Measurements from ENCODE around the gene DHRS7C.

The DHRS7C gene, protein sequence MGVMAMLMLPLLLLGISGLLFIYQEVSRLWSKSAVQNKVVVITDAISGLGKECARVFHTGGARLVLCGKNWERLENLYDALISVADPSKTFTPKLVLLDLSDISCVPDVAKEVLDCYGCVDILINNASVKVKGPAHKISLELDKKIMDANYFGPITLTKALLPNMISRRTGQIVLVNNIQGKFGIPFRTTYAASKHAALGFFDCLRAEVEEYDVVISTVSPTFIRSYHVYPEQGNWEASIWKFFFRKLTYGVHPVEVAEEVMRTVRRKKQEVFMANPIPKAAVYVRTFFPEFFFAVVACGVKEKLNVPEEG

DNA sequence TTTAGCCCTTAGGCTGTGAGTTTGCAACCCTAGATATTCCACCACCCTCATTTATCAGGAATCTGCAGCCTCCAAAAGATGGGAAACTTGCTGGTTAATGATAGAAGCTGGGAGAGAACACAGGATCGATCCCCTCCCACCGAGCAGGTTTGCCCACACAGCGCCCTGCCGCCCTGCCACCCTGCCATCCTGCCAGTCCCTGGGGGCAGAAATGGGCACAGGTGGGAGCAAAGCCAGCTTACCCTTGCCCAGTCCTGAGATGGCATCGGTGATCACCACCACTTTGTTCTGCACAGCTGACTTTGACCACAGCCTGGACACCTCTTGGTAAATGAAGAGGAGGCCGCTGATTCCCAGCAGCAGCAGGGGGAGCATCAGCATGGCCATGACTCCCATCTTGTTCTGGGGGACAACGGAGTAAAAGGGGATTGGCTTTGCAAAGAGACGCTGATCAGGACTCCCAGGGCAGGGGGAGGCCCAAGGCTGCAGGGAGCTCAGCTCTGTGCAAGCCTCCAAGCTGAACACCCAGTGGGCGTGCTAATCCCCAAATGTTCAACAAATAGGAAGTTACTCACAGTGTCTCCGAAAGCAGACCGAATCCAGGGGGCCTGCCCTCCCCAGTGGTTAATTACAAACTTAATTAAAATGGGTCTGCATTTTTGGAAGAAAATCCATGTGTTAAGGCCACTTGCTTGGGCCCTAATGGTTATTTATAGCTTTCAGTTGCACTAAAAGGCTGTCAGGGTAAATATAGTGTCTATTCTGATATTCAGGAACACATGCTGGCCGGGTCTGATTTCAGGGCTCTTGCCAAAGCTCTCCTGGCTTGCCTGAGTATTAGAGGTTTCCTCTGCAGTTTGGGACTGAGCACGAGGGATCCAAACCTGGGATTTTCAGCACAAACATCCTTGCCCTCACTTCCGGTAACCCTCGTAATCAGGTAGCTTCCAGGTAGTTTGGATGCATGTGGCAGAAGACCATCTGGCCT lies at the start of gene DHRS7C:
Gene DHRS7C (minus strand): TSS at position 704 of the 988 bp plus-strand sequence. CDS start 308 bp downstream, at position 396.
- no peak for DNase-seq (ENCODE audit: low read depth in 2 of 2)

DNA sequence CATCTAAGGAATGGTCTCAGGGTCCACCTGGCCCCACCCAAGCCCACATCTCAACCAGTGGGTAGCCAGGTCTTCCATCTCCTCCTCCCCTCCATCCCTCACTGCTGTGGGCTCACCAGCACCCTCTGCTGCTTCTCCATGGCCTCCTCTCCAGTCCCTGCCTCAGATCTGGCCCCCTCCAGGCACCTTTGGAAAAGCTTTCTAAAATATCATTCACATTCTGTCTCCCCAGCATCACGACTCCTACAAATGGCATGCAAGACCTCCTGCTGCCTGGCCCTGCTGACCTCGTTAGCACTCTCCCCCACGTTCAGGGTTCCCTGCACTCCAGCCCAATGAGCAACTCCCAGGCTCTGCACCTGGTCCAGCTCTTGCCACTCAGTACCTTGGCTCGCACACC lies 48.0 kb upstream of the DHRS7C start:
- no peak for DNase-seq (ENCODE audit: low read depth in 2 of 2)

DNA sequence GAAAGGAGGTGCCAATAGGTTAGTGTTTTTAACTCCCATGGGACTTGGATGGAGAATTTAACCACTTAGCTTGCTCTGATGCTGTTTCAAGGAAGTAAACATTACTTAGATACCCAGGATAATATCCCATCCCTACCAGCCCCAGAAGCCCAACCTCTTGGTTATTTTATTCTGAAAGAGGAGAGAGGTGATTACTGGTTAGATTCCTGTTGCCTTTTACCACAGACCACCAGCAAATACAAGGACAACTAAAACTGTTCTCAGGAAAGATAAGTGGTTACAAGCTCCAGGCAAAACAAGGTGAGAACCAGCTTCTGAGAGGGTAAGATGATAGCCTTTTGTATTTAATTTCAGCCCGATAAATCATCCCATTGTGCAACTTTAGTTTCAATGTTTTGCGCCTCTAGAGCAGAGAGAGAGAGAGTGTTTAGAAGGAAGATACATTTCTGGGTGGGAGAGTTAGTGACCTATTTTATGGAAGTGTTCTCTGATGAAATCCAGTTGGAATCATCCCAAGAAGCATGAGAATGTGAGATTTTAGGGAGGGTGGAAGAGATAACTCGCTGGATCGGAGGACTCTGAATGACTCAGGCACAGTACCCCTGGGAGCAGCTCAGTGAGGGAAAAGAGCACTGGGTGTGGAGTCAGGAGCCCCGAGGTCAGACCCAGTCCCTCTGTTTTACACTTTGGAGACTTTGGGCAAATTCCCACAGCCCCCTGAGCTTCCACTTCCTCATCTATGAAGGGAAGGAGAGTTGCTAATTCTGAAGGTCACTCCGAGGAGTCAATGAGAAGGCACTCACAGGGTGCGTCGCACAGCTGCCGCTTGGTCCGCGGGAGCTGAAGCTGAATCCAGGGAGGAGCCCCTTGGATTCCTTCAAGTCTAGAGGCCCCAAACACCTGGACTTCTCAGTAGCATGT lies 46.4 kb upstream of the DHRS7C start:
- DNase-seq (ENCODE audit: low read depth in 2 of 2), result no peak

DNA sequence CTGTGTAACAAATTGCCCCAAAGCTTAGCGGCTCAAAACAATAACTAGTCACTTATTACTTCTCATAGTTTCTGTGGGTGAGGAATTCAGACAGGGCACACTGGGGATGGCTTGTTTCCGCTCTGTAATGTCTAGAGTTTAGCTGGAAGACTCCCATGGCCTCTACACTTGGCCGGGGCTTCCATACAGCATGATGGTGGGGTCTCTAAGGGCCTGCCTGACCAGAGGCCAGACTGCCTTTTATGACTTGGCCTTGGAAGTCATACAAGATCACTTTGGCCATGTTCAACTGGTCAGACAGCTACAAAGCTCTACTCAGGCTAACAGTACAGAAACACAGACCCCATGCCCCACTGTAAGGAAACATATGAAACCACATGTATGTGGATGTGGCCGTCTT lies 42.5 kb upstream of the DHRS7C start:
- no peak for DNase-seq (ENCODE audit: low read depth in 2 of 2)

DNA sequence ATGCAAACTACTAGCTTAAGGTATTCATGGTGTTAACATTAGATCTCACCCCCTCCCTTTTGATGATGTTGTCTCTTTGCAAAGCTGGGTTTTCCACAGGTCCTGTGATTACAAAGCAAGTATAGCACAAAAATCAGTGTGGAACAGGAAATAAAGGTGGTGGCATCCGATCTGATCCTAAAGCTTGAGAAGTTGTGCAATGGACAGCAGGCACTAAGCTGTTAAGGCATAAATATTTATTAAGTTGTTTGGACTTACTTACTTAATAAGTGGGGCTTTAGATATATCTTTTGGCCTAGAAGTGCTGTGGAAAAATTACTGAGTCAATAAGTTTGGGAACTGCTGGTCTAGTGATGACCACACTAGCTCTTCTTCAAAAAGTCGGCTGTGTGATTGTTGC lies 39.3 kb upstream of the DHRS7C start:
- no peak for DNase-seq (ENCODE audit: low read depth in 2 of 2)

DNA sequence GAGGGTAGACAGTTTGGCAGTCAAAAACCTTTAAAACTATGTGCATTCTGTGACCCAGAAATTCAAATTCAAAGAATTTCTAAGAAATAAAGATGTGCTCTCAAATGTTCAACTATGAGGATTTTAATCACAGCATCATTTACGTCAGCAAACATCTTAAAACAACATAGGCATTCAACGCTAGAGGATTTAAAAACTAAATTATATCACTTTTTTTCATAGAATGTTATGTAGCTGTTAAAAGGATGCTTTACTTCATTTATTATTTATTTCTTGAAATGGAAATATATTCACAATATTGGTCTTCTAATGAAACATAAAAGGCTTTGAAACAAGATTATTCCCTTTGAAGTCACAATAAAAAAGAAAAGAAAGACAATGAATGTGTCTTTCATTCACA lies 38.0 kb upstream of the DHRS7C start:
- no peak for DNase-seq (ENCODE audit: low read depth in 2 of 2)

DNA sequence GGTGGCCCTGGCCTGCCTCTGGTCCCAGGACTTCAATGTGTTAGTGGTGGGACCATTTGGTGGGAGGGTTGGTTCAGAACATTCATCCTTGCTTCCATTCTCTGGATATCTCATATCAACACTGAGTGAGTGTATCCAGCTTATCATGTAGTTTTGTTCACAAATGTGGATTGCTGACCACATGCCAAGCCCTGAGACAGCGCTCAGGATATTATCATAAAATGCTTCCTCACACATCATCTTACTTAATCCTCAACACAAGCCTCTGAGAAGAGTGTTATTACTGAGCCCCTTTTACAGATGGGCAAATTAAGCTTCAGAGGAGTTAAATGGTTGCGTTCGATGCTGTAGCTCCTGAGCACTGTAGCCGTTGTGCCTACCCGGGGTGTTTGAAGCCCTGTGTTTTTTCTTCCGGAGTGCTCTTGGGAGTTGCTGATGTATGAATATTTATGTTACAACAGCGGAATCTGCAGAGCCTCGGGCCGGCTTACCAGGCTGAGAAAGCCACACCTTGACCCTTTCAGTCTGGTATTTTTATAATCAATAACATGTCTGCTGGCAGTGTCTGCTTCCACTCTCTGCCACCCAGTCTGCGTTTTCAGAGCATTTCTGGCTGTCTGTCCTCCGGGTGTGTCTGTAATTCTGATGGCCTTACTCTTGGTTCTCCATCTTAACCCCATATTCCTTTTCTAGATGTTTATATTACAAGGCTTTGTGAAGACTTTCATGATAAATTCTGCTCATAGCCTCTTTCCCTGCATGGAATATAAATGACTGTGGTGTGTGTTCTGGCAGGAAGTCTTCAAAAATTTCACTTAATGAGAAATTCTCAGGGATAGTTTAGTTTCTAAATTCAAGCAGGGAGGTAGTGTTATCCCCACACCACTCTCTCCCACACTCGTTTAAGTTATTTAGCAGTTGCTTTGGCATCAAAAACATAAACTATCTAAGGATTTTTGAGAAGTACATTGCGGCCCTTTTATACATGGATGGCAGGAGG lies 37.2 kb upstream of the DHRS7C start:
- no peak for DNase-seq (ENCODE audit: low read depth in 2 of 2)

DNA sequence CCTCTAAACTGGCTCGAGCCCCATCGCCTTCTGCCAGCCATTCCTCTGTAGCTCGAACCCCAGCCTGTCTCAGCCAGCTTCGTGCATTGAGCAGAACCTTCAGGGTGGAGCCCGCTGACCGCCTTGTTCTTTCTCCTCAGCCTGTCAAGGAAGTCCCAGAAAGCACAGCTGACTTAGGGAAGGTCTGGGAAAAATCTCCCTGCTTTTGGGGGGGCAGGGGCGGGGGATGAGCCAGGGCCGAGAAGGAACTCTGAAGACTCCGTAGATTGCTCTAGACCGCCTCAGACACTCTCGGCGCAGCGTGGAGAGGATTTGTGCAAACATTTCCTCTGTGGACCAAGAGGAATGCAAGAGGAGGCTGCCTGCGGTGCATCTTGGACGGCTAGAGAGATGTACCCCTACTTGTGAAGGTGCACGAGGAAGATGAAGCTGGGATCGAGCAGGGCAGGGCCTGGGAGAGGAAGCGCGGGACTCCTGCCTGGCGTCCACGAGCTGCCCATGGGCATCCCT lies 34.3 kb upstream of the DHRS7C start, which contains the start of gene GLP2R:
Gene GLP2R (plus strand): TSS at position 284 of the 510 bp plus-strand sequence. CDS start 140 bp downstream, at position 424.
- DNase-seq (ENCODE audit: low read depth in 2 of 2), result no peak

DNA sequence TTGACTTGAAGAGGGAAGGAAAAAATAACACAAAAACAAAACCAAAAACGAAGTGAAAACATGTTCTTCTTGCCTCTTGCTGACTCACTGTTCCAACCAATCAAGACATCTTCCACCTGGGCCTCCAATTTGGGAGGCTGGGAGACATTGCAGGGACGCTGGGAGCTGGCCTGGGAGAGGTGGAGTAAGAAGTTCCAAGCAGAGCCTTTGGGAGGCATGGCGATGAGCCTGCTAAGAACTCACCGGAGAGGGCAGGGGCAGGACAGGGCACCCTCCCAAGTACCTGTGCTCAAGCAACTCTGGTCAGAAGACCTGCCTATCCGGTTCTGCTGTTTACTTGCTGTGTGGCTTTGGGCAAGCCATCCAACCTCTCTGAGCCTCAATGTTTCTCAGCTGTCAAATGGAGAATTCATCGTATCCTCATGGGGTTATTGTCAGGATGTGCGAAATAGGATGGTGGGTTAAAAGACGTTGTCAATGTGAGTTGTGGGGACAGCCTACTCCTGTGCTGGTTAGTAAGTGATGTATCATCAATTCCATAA lies 33.5 kb upstream of the DHRS7C start:
- DNase-seq (ENCODE audit: low read depth in 2 of 2), result no peak

DNA sequence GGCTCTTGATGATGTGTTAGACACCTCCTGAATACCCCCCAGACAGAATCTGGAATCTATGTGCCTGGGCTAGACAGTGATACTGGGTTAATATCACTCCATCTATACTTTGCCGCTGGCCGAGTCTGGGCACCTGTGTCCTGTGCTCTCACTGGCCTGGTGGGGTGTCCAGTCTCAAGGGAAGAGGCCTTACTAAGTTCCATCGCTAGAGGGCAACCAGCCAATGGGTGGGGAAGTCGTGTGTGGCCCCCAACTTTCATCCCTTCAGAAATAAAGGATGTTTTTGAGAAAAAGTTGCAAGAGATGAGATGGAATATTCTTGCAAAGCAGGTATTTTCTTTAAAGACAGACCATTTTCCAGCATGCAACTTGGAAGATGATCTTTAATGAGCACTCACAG lies 32.7 kb upstream of the DHRS7C start:
- DNase-seq (ENCODE audit: low read depth in 2 of 2), result no peak

DNA sequence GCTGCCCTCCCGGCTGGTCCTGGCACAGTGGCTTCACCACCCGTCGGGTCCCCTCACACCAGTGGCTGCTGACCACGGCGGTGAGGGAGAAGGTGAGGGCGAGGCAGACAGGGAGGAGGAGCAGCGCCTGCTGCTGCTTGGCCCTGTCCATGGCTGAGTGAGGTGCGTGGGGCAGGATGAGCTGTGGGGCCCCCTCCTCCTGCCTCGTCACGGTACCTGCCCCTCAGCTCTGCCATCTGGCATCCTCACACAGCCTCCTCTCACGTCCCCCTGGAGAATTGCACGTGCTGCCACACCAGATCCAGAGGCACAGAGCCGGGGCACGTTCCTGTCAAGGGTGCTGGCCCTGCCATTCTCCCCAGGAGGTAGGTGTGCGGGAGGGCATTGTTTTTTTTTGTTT lies 30.5 kb upstream of the DHRS7C start, which contains the start of gene GSG1L2:
Gene GSG1L2 (minus strand): TSS at position 159 of the 400 bp plus-strand sequence. CDS start 8 bp downstream, at position 151.
- DNase-seq (ENCODE audit: low read depth in 2 of 2), result no peak

DNA sequence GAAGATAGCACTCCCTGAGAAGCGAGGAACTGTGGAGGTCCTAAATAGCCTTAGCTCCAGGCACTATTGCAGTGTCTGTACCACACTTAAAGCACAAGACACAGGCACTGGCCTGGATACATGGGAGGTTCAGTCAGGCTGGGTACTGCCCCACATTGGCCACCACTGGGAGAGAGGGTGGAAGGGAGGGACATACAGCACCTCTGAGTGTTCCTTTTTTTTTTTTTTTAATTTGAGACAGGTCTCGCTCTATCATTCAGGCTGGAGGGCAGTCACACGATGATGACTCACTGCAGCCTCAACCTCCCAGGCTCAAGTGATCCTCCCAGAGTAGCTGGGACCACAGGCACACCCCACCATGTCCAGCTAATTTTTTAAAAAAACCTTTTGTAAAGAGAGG lies 29.1 kb upstream of the DHRS7C start:
- DNase-seq (ENCODE audit: low read depth in 2 of 2), result no peak

DNA sequence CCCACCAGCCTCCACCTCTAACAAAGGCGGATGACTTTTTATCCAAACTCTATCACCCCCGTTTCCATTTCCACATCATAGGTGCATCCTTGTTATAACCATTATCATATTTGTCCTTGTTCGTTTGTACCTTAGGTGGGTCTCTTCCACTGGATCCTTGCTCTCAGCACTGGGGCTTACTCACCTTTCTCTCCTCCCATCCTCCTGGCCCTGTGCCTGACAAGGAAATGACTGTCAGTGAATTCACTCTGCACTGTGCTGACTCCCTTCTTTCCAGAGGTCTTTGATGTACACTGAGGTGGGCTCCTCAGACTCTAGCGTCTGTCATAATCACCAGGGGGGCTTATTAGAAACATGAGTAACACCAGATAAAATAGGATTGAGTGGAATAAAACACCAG lies 27.4 kb upstream of the DHRS7C start:
- no peak for DNase-seq (ENCODE audit: low read depth in 2 of 2)

DNA sequence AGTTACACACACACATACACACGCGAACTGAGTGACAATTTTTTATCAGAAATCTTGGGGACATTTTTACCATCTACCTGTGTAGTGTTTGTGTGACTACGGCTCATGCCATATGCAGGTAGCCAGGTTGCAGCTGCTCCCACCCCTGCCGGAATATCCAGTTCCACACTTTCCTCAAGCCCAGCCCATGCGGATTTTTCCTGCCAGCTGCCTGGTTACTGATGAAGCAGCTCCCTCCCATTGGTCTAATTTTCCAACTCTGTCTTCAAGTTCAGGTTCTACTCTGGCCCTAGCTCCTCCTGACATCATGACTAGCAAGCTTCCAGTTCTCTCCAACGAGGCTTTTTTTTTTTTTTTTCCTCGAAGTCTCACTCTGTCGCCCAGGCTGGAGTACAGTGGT lies 25.7 kb upstream of the DHRS7C start:
- no peak for DNase-seq (ENCODE audit: low read depth in 2 of 2)

DNA sequence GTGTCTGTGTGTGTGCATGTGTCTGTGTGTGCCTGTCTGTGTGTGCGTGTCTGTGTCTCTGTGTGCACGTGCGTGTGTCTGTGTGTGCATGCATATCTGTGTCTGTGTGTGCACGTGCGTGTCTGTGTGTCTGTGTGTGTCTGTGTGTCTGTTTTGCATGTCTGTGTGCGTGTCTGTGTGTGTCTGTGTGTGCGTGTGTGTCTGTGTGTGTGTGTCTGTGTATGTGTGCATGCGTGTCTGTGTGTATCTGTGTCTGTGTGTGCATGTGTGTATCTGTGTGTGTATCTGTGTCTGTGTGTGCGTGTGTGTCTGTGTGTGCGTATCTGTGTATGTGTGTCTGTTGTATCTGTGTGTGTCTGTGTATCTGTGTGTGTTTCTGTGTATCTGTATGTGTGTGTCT lies 25.1 kb upstream of the DHRS7C start:
- no peak for DNase-seq (ENCODE audit: low read depth in 2 of 2)

DNA sequence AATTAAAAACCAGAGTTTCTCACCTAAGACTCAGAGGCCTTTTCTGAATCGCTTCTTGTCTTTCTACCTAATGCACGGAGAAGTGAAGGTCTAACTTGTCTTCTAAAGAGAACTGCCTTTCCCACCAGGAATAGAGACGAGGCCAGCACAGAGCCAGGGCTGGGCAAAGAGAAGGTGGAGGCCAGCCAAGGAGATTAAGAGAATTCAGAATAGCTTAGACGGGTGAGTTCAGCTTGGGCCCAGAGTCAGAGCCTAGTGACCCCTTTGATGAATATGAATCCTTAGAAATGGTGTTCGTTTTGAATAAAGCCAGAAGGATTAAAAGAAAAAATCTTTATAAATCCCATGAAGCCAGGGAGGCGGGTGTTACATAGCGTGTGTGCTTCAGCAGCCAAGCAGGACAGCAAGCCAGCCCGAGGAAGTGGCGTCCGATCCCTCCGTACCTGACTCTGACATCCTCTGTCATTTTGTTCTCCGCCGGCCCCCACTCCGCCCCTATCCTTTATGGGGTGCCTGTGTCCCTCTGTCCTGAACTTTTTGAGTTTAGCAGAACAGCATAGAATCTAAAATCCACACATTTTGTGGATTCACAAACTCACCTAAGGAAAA lies 23.0 kb upstream of the DHRS7C start:
- no peak for DNase-seq (ENCODE audit: low read depth in 2 of 2)

DNA sequence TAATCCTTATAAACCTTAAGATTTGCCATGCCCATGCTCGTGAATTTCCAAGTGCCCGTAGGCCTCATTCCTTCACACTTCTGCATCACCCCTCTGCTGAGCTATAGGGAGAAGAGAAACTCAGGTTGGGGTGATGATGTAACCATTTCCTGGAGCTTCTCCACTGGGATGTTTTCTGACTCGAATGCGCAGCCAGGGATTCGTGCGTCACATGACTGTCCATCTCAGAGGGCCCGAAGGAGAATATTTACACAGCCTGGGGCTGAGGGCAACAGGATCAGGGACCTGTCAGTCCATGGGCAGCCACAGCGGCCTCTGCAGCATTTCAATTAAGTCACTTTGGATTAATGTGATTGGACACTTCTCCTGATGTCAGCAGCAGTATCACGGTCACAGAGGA lies 21.8 kb upstream of the DHRS7C start:
- DNase-seq (ENCODE audit: low read depth in 2 of 2), result no peak

DNA sequence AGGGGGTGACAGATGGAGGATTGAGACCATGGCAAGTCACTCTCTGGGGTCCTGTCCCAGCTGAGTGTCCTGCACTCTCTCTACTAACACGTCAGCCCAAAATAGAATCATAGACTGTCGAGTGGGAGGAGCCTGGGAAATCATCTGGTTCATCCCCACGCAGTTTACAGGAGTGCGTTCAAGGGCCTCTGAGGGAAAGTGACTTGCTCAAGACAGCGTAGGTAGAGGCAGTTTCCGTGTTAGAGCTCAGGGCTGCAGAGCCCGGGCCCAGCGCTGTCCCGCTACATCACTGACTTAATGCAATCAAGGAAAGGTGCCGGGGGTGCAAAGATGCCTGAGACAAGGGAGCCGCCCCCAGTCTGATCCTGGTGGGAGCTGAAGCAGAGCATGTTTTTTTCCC lies 20.1 kb upstream of the DHRS7C start:
- no peak for DNase-seq (ENCODE audit: low read depth in 2 of 2)

DNA sequence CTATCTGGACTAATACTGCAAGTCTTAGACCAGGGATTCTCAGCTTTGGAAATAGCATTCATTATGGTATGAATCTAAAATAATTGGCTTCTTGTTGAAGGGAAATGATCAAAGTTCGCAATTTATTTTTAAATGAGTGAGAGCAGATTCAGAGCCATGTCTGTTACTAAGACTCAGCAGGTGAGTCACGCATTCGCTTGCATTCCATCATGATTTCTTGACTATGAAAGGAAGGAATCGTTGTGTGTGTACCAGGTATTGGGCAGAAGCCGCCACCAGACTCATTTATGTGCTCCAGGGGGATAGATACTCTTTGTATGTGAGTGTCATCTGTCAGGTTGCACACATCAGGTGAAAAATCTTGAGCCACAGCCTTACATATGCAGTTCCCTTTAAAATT lies 19.7 kb upstream of the DHRS7C start:
- no peak for DNase-seq (ENCODE audit: low read depth in 2 of 2)
